ENCODE results near the gene SYT13.

The SYT13 gene, protein sequence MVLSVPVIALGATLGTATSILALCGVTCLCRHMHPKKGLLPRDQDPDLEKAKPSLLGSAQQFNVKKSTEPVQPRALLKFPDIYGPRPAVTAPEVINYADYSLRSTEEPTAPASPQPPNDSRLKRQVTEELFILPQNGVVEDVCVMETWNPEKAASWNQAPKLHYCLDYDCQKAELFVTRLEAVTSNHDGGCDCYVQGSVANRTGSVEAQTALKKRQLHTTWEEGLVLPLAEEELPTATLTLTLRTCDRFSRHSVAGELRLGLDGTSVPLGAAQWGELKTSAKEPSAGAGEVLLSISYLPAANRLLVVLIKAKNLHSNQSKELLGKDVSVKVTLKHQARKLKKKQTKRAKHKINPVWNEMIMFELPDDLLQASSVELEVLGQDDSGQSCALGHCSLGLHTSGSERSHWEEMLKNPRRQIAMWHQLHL

DNA sequence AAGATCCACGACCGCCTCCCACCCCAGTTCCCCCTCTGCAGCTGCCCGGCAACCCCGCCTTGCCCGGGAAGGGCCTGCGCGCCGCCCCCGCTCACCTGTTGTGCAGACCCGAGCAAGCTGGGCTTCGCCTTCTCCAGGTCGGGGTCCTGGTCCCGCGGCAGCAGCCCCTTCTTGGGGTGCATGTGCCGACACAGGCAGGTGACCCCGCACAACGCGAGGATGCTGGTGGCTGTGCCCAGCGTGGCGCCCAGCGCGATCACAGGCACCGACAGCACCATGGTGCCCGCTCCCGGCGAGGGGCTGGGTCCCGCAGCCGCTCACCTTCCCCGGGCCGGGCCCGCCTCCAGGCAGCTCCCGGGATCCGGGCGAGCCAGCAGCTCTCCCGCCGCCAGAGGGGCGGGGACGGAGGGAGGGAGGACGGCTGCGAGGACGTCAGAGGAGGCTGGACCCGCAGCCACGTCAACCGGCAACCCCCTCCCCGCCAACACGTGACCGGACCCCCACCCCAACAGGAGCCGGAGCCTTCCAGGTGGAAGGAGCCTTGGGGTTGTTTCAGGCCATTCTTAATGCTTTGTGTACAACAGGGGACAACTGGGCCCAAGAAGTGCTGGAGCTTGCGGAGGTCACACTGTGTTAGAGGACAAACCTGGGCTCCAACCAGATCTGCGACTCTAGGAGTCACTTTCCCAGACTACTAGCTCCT, at the start of gene SYT13:
SYT13 (minus strand) TSS at position 412 of the 703 bp plus-strand sequence; CDS start at position 278, 134 bp downstream.
- no peak for DNase-seq

DNA sequence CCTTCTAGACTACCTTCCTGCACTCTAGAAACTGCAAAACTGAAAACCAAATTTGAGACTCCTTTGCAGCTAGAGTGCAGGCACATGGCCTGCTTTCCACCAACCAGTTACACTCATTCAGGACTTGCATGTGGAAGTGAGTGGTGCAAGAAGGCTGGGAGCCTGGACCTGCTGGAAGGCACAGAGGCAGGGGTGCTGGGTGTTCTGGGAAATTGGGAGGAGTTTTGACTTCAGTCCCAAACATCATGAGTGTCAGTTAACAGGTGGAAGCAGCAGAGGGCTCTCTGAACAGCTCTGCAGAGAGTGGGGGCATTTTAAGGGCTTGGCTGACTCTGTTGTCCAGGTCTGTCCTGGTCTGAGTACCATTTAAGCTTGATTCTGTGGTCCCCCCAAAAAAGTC, 49.3 kb upstream of the SYT13 start:
- no peak for DNase-seq

DNA sequence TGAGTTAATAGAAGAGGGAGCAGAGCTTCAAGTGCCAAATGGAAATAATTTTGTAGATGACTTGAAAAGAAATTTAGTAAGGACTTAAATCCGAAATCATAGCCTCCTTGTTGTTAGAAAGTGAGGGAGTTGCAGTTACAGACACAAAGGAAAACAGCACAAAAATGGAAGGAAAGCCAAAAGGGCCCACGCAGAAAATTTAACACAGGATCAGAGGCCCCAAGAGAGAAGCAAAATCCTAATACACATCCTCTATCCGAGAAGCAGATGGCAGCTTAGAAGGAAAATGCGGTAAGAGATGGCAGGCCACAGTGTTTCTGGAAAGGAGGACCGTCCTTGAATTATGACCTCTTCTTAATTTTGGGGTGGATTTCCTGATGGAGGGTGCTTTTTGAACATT, 48.7 kb upstream of the SYT13 start:
- no peak for DNase-seq

DNA sequence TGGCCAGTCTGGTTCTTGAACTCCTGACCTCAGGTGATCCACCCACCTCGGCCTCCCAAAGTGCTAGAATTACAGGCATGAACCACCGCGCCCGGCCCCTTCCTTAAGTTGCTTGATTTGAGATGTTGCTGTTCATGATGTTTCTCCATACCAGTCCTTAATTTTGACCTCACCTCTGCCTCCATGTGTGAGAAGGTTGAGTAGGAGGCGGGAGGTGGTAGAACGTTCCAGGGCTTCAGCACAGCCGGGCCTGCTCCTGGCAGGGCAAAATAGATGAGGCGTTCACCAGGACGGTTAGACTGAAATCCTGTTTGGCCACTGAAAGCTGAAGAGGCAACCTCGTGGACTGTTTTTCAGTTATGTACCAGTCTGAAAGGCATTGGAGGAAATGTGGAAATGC, 48.3 kb upstream of the SYT13 start:
- no peak for DNase-seq

DNA sequence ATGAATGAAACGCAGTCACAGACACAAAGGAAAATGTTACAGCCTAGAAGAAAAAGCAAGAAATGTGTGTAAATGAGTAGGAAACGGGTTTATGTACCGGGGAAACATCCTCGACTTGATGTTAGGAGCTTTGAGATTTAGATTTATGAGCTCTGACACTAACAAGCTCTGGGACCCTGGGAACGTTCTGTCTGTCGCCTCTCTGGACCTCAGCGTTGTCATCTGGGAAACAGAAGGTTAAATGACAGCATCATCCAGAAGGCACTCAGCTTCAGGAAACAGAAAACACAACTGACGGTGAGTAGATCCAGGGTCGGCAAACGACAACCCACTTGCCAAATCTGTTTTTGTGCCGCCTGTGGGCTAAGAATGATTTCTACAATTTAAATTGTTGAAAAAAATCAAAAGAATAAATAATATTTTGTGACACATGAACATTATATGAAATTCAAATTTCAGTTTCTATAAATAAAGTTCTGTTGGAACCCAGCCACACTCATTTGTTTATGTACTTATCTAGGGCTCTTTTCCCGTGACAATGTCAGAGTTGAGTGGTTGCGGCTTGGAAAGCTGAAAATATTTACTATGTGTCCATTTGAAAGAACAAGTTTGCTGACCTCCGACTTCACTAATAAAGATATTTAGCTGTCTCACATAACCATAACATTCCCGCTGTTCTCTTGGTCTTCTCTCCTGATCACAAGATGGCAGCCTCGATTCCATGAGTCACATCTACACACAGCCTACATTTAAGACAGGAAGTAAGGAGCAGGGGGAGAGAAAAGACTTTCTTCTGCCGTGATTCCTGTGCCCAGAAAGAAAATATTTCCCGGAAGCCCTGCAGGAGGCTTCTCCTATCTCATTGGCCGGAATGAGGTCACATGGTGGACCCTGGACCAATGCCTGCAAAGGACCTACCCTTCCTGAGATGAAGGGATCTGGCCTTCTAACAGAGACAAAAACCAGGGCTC, 47.1 kb upstream of the SYT13 start:
- no peak for DNase-seq

DNA sequence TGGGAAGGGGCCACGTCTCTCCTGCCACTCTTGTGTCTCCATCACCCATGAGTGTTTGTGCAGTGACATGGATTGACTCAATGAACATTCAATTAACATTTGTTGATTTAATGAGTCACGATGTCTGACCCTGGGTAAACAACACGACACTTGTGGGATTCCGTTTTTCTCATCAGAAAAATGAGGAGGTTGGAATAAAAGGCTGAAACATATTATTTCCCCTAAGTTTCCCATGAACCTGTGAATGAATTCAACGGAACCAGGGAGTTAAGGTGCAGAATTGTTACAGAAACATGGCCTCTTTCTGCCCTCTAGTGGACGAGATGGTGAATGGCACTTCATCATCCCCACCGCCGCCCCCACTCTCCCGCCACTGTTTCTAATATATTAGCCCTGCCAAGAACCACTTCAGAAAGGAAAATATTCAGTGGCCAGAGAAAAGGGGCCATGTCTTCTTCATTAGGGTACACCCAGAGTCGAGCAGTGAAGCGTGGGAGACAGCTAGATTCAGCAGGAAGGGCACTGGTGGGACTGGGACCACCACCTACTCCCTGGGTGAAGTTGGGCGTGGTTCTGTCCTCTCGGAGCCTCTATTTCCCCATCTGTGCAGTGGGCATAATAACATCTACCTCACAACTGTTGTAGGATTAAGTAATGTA, 46.3 kb upstream of the SYT13 start:
- DNase-seq, result no peak

DNA sequence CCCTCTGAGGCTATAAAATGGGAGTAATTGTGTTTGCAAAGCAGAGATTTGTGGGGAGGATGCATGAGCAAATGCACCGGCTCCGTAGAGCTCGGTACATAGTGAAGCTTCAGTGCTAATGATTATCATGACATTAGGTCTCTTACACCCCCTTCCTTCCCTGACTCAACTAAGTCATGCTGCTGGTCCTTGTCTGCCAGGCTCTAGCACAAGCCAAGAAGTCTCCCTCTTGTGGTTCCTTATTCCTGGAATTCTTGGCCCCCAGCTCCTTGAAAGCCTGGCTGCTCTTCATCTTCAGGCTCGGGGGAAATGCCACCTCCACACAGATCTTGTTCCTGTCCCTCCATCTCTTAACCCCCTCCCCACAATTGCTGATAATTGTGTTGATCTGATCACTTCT, 45.7 kb upstream of the SYT13 start:
- DNase-seq, result no peak

DNA sequence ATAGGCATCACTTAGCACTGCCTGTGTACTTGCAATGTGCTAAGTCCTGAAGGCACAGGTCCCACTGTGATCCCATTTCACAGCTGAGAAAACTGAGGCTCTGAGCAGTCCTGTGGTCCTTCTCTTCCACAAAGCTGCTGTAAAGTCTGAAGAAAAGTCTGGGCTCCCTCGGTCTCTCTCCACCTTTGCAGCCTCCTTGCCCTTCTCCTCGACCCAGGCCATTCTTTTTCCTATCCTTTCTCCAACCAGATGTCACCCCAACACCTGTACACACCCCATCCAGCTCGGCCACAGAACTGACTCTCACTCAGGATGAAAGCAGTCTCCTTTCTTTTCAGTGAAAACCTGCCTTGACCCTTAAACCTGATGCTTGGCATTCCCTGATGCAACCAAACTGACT, 42.6 kb upstream of the SYT13 start:
- DNase-seq, result no peak

DNA sequence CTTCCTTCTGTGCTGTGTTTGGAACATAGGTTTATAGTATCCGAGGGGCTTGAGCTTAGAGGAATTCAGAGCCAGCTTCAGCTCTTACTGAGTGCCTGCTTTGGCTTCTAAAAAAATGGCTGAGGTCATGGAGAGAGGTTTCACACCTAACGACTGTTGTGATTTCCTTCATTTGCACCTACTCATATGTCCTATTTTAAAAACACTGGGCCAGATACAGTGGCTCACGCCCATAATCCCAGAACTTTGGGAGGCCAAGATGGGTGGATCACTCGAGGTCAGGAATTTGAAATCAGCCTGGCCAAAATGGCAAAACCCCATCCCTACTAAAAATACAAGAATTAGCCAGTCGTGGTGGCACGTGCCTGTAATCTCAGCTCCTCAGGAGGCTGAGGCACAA, 38.3 kb upstream of the SYT13 start:
- DNase-seq, result no peak

DNA sequence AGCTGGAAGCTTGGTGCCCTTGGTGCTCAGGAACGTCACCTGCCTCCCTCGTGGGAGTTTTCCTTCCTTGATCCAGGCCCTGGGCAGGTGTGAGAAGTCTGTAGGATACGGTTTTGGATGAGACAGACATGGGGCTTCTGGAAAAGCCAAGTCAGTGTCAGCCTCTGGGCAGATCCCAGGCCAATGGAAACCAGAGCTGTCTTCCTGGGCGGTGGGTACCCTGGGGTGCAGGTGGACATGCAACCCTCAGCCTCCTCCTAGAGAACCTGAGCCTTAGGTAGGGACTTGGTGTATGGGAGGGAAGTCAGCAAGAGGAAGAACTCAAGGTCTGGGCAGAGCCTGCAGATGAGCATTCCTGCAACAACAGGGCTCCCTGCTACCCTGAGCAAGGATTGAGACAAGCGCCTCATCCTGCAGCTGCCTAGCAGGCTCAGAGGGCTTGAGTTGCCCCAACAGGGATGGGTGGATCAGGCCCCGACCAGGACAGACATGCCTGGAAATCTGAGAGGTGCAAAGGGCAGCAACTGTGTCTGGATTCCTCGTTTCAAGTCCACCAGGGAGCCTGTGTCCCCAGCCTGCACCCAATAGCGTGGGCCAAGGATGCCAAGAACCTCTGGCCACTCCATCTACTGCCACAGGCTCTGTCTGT, 37.6 kb upstream of the SYT13 start:
- no peak for DNase-seq

DNA sequence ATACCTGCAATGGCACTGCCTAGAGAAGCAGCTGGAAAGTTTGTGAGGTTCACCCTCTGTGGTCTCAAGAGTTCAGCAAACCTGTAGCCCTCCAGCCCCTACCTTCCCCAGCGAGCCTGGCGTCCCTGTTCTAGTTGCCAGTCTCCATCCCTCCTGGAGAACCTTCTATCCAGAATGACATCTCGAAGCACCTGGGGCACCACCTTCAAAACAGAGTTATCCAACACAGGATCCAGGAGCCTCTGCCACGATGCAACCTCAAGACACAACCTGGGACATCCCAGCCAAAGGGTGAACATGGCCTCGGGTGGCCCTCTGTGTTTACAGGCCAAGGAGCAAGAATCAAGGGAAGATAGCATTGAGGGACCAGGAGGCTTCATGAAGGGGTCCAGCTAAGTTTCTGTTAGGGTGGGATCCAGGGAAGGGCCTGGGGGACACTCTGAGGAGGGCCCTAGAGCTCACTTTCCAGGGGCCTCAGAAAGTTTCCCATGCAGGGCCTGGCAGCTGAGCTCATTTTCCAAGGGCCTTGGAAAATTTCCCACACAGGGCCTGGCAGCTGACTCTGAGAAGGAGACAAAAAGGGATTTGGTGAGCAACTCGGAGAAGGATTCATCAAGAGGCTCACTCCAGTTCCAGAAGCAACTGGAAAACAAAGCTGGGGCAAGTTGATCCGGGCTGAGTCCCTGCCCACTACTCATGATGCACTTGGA, 36.9 kb upstream of the SYT13 start:
- DNase-seq, result no peak

DNA sequence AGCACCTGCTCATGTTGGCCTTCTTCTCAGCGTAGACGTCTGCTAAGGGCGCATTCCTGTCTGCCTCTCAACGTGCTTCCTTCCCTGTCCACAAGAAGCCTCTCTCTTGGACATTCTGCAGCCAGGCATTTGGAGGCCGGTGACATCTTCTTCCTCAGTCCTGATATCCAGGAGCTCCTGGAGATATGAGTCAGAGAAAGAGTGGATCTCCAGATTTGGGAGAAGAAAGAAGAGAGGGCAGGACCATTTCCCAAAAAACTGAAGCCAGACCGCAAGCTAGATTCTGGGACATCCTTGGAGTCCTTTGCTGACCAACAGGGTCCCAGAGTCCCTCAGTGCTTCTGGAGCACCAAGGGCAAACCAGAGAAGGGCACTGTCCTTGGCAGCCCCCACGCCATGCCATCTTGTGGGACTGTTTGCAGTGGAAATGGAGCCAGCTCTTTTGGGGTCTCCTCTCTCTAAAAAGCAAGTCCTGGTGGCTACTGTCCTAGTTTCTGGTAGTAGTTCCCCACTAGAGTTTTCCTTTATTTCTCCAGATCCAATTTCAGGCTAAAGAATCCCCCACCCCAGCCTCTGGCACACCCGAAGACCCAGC, 36.1 kb upstream of the SYT13 start:
- DNase-seq, result no peak

DNA sequence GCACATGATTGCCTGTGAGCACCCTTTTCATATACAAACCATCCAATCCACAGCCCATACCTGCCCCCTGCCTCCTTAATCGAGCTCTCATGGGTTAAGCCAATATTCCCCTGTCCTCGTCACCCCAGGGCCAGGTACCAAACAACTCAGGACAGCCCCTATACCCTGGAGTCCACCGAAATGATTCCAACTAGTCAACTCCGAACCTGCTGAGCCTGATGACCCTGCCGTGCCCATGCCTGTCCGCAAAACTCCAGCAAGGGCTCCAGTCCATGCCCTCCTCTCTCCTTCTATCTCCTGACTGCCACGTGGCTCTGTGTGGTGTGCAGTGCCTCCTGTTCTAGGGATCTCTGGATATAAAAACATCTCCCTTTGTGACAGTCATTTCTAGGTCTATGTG, 35.5 kb upstream of the SYT13 start:
- no peak for DNase-seq

DNA sequence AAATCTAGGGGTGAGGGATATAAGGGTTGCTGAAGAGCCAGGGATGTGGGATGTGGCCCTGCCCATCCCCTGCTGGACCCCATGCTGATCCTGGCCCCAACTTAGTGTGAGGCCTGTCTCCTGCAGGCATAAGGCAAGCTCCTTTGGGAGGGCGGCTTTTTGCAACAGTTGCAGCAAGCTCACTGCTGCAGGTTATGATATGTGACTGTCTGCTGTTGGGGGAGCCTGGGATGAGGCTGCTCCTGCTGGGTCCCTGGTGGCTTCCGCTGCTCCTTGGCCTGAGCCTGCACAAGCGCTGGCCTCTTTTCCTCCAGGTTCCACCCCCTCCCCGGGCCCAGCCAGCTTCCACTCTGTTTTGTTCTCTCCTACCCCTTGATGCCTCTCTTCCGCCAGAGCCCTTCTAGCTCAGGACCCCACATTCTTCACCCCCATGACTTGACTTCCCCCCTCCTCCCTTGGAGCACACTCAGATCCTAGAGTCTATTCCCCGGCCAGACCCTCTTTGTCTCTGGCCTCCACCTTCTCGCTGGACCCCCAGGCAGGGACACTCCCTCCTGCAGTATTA, 35.0 kb upstream of the SYT13 start:
- DNase-seq, result no peak

DNA sequence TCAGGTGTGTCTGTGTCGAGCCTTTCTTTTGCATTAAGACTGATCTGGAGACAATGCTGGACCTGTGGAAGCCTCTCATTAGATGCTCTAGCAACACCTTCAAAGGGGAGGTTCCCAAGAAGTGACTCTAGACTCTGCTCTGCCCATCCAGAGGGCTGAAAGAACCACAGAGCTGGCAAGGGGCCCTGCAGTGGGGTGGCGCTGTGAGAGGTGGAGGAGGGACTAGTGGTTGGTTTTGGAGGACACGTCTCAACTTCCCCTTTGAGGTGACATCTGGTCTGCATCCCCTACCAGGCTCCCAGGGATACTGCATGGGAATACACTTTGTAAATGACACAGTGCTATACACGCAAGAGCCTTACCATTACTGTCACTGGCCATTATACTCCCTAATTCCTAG, 34.2 kb upstream of the SYT13 start:
- DNase-seq, result no peak

DNA sequence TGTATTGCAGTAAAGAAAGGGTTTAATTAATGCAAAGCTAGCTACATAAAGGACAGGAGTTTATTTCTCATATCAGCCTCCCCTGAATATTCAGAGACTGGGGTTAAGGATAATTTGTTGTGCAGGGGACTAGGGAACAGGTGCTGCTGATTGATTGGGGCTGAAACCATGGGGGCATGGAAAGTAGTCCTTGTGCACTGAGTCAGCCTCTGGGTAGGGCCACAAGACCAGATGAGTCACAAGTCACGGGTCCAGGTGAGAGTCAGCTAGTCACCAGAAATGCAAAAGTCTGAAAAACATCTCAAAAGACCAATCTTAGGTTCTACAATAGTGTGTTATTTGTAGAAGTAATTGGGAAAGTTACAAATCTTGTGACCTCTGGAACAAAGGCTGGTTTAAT, 32.9 kb upstream of the SYT13 start:
- no peak for DNase-seq

DNA sequence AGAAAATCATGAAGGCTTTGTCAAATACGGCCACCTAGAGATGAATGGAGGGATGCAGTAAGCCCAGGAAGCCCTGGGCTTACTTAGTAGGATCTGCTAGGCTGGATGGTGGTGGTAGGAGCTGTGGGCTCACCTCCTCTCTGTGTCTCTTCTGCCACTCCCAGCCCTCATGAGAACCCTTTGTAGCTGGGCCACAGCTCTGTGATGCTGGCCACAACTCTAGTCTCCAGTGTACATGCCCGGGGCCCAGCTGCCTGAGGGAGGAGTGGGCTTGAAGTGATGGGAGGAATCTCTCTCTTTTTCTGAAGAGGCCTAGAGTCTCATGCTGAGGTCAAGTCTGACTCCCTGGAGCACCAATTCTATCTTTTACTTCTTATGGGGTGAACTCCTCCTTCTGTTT, 32.4 kb upstream of the SYT13 start:
- DNase-seq, result no peak

DNA sequence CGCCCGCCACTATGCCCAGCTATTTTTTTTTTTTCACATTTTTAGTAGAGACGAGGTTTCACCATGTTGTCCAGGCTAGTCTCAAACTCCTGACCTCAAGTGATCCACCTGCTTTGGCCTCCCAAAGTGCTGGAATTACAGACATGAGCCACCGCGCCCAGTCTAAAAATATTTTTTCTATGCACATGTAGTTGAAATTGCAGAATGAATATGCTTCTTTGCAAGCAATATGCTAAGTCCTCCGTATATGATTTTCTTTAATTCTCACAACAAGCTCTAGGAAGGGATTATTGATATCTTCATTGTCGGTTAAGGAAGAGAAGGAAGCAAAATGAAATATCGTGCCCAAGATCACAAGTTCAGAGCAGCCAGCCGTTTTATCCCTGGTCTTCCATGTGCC, 30.1 kb upstream of the SYT13 start:
- no peak for DNase-seq

DNA sequence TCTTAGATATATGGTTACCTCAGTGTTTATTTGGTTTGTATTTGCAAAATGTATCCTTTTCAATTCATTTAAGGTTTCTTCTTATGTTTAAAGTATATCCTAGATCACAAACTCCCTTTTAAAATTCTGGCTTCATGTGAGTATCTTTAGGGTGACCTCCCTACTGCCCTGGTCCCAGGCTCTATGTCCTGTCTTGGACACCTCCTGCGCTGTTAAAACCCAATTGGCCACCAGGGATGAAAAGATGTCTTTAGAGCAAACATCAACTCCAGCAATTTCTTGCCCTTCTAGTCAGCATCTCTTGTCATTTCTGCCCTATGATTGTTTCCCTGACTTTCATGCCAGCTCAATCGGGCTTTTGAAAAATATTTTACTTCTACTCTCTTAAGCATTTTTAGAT, 28.8 kb upstream of the SYT13 start:
- no peak for DNase-seq

DNA sequence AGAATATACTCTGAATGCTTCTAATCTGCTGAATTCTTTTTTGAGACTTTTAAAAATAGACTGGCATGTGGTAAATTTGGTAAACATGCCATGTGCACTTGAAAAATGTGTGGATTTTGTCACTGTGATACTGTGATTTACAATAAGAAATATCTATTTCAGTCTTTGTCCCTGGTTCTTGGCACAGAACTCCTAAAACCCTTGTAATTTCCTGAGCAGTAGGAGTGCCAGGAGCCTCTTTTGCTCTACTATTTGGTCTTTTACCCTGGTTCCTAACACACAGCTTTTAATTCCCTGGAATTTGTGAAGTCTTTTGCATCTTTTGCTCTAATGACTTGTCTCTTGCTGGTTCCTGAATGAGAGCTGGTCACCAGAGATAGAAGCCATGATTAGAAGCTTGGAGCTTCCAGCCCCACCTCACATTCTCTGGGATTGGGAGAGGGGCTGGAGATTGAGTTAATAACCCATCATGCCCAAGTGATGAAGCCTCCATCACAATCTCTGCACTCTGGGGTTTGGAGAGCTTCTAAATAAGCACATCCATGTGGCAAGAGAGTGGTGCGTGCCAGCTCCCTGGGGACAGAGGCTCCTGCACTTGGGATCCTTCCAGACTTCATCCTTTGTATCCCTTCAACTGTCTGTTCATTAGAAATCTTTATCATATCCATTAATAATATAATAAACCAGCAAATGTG, 27.2 kb upstream of the SYT13 start:
- DNase-seq, result no peak
